ENCODE measurements around the gene OSBPL1A.

GRCh38 chr18:24344509-24344908 is 53.1 kb downstream of the OSBPL1A start:
- TF ChIP-seq CTCF (IDR thresholded peaks at IDR 0.05) (no peak), ZFX (IDR thresholded peaks at IDR 0.05; ENCODE audit: borderline replicate concordance) (no peak)

Measured in 22Rv1 (cell line).